ENCODE measurements around the gene CLTB.

GRCh38 chr5:176410486-176411180 lies 5.7 kb downstream of the CLTB start:
- TF ChIP-seq, protein P1, sequence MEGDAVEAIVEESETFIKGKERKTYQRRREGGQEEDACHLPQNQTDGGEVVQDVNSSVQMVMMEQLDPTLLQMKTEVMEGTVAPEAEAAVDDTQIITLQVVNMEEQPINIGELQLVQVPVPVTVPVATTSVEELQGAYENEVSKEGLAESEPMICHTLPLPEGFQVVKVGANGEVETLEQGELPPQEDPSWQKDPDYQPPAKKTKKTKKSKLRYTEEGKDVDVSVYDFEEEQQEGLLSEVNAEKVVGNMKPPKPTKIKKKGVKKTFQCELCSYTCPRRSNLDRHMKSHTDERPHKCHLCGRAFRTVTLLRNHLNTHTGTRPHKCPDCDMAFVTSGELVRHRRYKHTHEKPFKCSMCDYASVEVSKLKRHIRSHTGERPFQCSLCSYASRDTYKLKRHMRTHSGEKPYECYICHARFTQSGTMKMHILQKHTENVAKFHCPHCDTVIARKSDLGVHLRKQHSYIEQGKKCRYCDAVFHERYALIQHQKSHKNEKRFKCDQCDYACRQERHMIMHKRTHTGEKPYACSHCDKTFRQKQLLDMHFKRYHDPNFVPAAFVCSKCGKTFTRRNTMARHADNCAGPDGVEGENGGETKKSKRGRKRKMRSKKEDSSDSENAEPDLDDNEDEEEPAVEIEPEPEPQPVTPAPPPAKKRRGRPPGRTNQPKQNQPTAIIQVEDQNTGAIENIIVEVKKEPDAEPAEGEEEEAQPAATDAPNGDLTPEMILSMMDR (IDR thresholded peaks at IDR 0.05): no peak
- peak in 1 of 2 donors; percentile 40 for TF ChIP-seq POLR2A (IDR thresholded peaks at IDR 0.05)
